CD4-positive, alpha-beta memory T cell (primary cell): ENCODE results near the gene MAPK11. TPM values are rescaled to one million over a fixed set of nuclear protein-coding genes. Genes with fewer than 3 reads are reported as not detected.
A peak's percentile ranks its signal among the peaks of the same experiment; 100 is the strongest.

Experiments
- CTCF ChIA-PET: fragments of 350-600 bp; sonication (Branson Sonifier 250); formaldehyde crosslinking; loops from one replicate; lab custom pipeline; 2021; ENCODE audit warnings: inconsistent platforms; ENCODE audit not compliant: partially characterized antibody; lab: Charles Lee
- POLR2A ChIA-PET: fragments of 350-600 bp; sonication (Branson Sonifier 250); formaldehyde crosslinking; loops from one replicate; lab custom pipeline; 2021; ENCODE audit not compliant: partially characterized antibody; lab: Charles Lee
- DNase-seq, 5 donors: peaks; one replicate each; pipeline versions ENCODE4 v3.0.0 to v3.0.0-alpha.2; 2020 to 2022; ENCODE audit warnings: mixed read lengths in 1 of 5
- H3K27ac ChIP-seq: one replicate; pipeline ENCODE4 v1.7.0; 2013; ENCODE audit warnings: low read depth, low read length
- H3K27me3 ChIP-seq: 2 replicates; pipeline ENCODE4 v1.7.0; 2013; ENCODE audit warnings: mild to moderate bottlenecking, low read length, moderate library complexity; ENCODE audit not compliant: insufficient read depth
- H3K36me3 ChIP-seq: 2 replicates; pipeline ENCODE4 v1.7.0; 2013; ENCODE audit warnings: mild to moderate bottlenecking, low read length, moderate library complexity; ENCODE audit not compliant: insufficient read depth
- H3K4me1 ChIP-seq: 2 replicates; pipeline ENCODE4 v1.7.0; 2013; ENCODE audit warnings: mild to moderate bottlenecking, low read length, moderate library complexity; ENCODE audit not compliant: insufficient read depth
- H3K4me3 ChIP-seq, 2 donors: one replicate each; pipeline ENCODE4 v1.7.0; 2013; ENCODE audit warnings: low read length in 2 of 2, mild to moderate bottlenecking in 1 of 2
- H3K9me3 ChIP-seq, 2 donors: one replicate each; pipeline ENCODE4 v1.7.0; 2013; ENCODE audit warnings: low read length in 2 of 2, control low read depth in 1 of 2; ENCODE audit not compliant: control insufficient read depth in 1 of 2
- H3K27ac Mint-ChIP-seq, 7 donors: one replicate each; pipeline ENCODE4 v1.8.0; 2020 to 2021; ENCODE audit warnings: mixed read lengths in 7 of 7, mild to moderate bottlenecking in 6 of 7, inconsistent platforms in 3 of 7, moderate library complexity in 3 of 7
- H3K27me3 Mint-ChIP-seq, 2 donors: one replicate each; pipeline ENCODE4 v1.8.0; 2020 to 2021; ENCODE audit warnings: mixed read lengths in 2 of 2
- H3K36me3 Mint-ChIP-seq, 2 donors: one replicate each; pipeline ENCODE4 v1.8.0; 2020 to 2021; ENCODE audit warnings: mixed read lengths in 2 of 2, inconsistent platforms in 1 of 2, mild to moderate bottlenecking in 1 of 2
- H3K4me1 Mint-ChIP-seq, 4 donors: one replicate each; pipeline ENCODE4 v1.8.0; 2020 to 2021; ENCODE audit warnings: mixed read lengths in 4 of 4, mild to moderate bottlenecking in 1 of 4
- H3K4me3 Mint-ChIP-seq, 8 donors: one replicate each; pipeline ENCODE4 v1.8.0; 2020 to 2021; ENCODE audit warnings: mixed read lengths in 8 of 8, mild to moderate bottlenecking in 7 of 8, moderate library complexity in 6 of 8, inconsistent platforms in 3 of 8
- H3K9me3 Mint-ChIP-seq, 8 donors: one replicate each; pipeline ENCODE4 v1.8.0; 2020 to 2021; ENCODE audit warnings: mixed read lengths in 8 of 8, mild to moderate bottlenecking in 5 of 8, inconsistent platforms in 3 of 8, moderate library complexity in 1 of 8
- intact Hi-C: fragments of 100-400 bp; cut with micrococcal nuclease; formaldehyde crosslinking; loops from one replicate; pipeline ENCODE4 v1.15.1; 2023
- polyA plus RNA-seq, 2 donors: library from polyadenylated mRNA; unstranded; fragments of 300-500 nt; fragmentation: Illumina TruSeq; gene quantifications; one replicate each; pipeline ENCODE4 v1.2.3, GENCODE V29; 2021
- total RNA-seq, 2 experiments: library from RNA; stranded (reverse); gene quantifications; one replicate each; pipeline ENCODE4 v1.2.3, GENCODE V29; 2021

The MAPK11 gene
- total and polyA plus RNA-seq, 4 experiments from 2014 or later: 0.10 to 1.7 (median 1.1) TPM

- Histone ChIP-seq H3K9me3 (no peaks in the 10 kb centered on the region), H3K4me3 (no peak overlapping the region), H3K27ac (no peak overlapping the region), H3K27me3 (no peaks in the 10 kb centered on the region), H3K4me1 (peaks cover 5% of the 10 kb centered on the region), H3K36me3 (no peaks in the 10 kb centered on the region)
- Mint-ChIP-seq H3K4me3 (peak overlapping the region in 2 of 8 donors; percentile 25 to 34), H3K9me3 (no peaks in the 10 kb centered on the region), H3K27ac (no peak overlapping the region), H3K36me3 (no peaks in the 10 kb centered on the region), H3K27me3 (peaks cover 10% of the 10 kb centered on the region in 2 donors), H3K4me1 (peaks cover 2 to 15% (median 4%) of the 10 kb centered on the region in 4 donors)
- no peak for DNase-seq
- intact Hi-C loops: no loop called here
- ChIA-PET CTCF (no interaction called here), POLR2A (interaction anchor here (0.6 kb wide), 1 partner anchor 110 kb away, joined by 3 read pairs; no protein-coding TSS in a partner anchor)
Measured at GRCh38 chr22:50303848-50304527, 33.8 kb upstream of the MAPK11 start.

GRCh38 chr22:50303515-50303847 lies 33.3 kb upstream of the MAPK11 start:
- intact Hi-C loops: no loop called here
- no peak for DNase-seq
- Mint-ChIP-seq H3K9me3 (no peaks in the 10 kb centered on the region), H3K27ac (no peak overlapping the region), H3K27me3 (peaks cover 10% of the 10 kb centered on the region in 2 donors), H3K4me1 (peaks cover 2 to 10% (median 4%) of the 10 kb centered on the region in 4 donors), H3K36me3 (no peaks in the 10 kb centered on the region), H3K4me3 (no peak overlapping the region)
- Histone ChIP-seq H3K36me3 (no peaks in the 10 kb centered on the region), H3K4me3 (no peak overlapping the region), H3K27ac (no peak overlapping the region), H3K9me3 (no peaks in the 10 kb centered on the region), H3K4me1 (peaks cover 5% of the 10 kb centered on the region), H3K27me3 (no peaks in the 10 kb centered on the region)
- ChIA-PET POLR2A (interaction anchor here (0.6 kb wide), 1 partner anchor 109 kb away, joined by 3 read pairs; no protein-coding TSS in a partner anchor), CTCF (no interaction called here)

- no peaks in the 10 kb centered on the region for H3K36me3 ChIP-seq
- peaks cover 2 to 10% (median 4%) of the 10 kb centered on the region in 4 donors for H3K4me1 Mint-ChIP-seq
- ChIA-PET POLR2A (interaction anchor here (1.4 kb wide), 1 partner anchor 12 kb away, joined by 4 read pairs; no protein-coding TSS in a partner anchor), CTCF (interaction anchor here (1.3 kb wide), 1 partner anchor 39 kb away, joined by 3 read pairs; no protein-coding TSS in a partner anchor)
- H3K27ac ChIP-seq: no peak overlapping the region
- no peak overlapping the region for H3K4me3 ChIP-seq
- H3K36me3 Mint-ChIP-seq: no peaks in the 10 kb centered on the region
- no peaks in the 10 kb centered on the region for H3K9me3 ChIP-seq
- intact Hi-C loops: no loop called here
- H3K27me3 ChIP-seq: no peaks in the 10 kb centered on the region
- no peaks in the 10 kb centered on the region for H3K9me3 Mint-ChIP-seq
- no peak overlapping the region for H3K27ac Mint-ChIP-seq
- DNase-seq: no peak
- no peak overlapping the region for H3K4me3 Mint-ChIP-seq
- H3K27me3 Mint-ChIP-seq: peaks cover 10 to 11% of the 10 kb centered on the region in 2 donors
- H3K4me1 ChIP-seq: peaks cover 5% of the 10 kb centered on the region
Measured at GRCh38 chr22:50302564-50302963, 32.4 kb upstream of the MAPK11 start.

- ChIA-PET CTCF (interaction anchor here (1.3 kb wide), 1 partner anchor 40 kb away, joined by 3 read pairs; no protein-coding TSS in a partner anchor), POLR2A (interaction anchor here (1.4 kb wide), 1 partner anchor 12 kb away, joined by 4 read pairs; no protein-coding TSS in a partner anchor)
- Mint-ChIP-seq H3K9me3 (no peaks in the 10 kb centered on the region), H3K36me3 (no peaks in the 10 kb centered on the region), H3K4me1 (peaks cover 2 to 10% (median 4%) of the 10 kb centered on the region in 4 donors), H3K27ac (no peak overlapping the region), H3K27me3 (peaks cover 13 to 14% of the 10 kb centered on the region in 2 donors), H3K4me3 (no peak overlapping the region)
- Histone ChIP-seq H3K27ac (no peak overlapping the region), H3K4me1 (peaks cover 5% of the 10 kb centered on the region), H3K36me3 (no peaks in the 10 kb centered on the region), H3K27me3 (no peaks in the 10 kb centered on the region), H3K9me3 (no peaks in the 10 kb centered on the region), H3K4me3 (no peak overlapping the region)
- no peak for DNase-seq
- intact Hi-C loops: no loop called here
Measured at GRCh38 chr22:50302041-50302541, 31.9 kb upstream of the MAPK11 start.

GRCh38 chr22:50301581-50301991 lies 31.4 kb upstream of the MAPK11 start:
- Mint-ChIP-seq H3K9me3 (no peaks in the 10 kb centered on the region), H3K4me3 (no peak overlapping the region)

GRCh38 chr22:50300620-50301257 lies 30.6 kb upstream of the MAPK11 start:
- ChIA-PET POLR2A (no interaction called here), CTCF (no interaction called here)
- intact Hi-C loops: no loop called here
- H3K27me3 Mint-ChIP-seq: peaks cover 7 to 8% of the 10 kb centered on the region in 2 donors
- H3K4me1 Mint-ChIP-seq: peaks cover 0 to 4% (median 0%) of the 10 kb centered on the region in 4 donors
- H3K4me1 ChIP-seq: no peaks in the 10 kb centered on the region
- H3K27me3 ChIP-seq: no peaks in the 10 kb centered on the region
- DNase-seq: no peak
- H3K9me3 ChIP-seq: no peaks in the 10 kb centered on the region
- H3K4me3 ChIP-seq: no peak overlapping the region
- H3K9me3 Mint-ChIP-seq: no peaks in the 10 kb centered on the region
- H3K36me3 Mint-ChIP-seq: no peaks in the 10 kb centered on the region
- no peak overlapping the region for H3K27ac ChIP-seq
- H3K4me3 Mint-ChIP-seq: no peak overlapping the region
- H3K27ac Mint-ChIP-seq: no peak overlapping the region
- no peaks in the 10 kb centered on the region for H3K36me3 ChIP-seq

More at GRCh38 chr22:50301581-50301991, 31.4 kb upstream of the MAPK11 start:
- no peak overlapping the region for H3K4me3 ChIP-seq
- ChIA-PET CTCF (no interaction called here), POLR2A (no interaction called here)
- no peak for DNase-seq
- H3K27ac ChIP-seq: no peak overlapping the region
- H3K9me3 ChIP-seq: no peaks in the 10 kb centered on the region
- Mint-ChIP-seq H3K4me1 (peaks cover 2 to 10% (median 4%) of the 10 kb centered on the region in 4 donors), H3K27ac (no peak overlapping the region), H3K36me3 (no peaks in the 10 kb centered on the region), H3K27me3 (peaks cover 13 to 14% of the 10 kb centered on the region in 2 donors)
- H3K4me1 ChIP-seq: peaks cover under 1% of the 10 kb centered on the region
- H3K36me3 ChIP-seq: no peaks in the 10 kb centered on the region
- intact Hi-C loops: no loop called here
- H3K27me3 ChIP-seq: no peaks in the 10 kb centered on the region
